Measurements from ENCODE around the gene DISP3.

Gene DISP3

DNA sequence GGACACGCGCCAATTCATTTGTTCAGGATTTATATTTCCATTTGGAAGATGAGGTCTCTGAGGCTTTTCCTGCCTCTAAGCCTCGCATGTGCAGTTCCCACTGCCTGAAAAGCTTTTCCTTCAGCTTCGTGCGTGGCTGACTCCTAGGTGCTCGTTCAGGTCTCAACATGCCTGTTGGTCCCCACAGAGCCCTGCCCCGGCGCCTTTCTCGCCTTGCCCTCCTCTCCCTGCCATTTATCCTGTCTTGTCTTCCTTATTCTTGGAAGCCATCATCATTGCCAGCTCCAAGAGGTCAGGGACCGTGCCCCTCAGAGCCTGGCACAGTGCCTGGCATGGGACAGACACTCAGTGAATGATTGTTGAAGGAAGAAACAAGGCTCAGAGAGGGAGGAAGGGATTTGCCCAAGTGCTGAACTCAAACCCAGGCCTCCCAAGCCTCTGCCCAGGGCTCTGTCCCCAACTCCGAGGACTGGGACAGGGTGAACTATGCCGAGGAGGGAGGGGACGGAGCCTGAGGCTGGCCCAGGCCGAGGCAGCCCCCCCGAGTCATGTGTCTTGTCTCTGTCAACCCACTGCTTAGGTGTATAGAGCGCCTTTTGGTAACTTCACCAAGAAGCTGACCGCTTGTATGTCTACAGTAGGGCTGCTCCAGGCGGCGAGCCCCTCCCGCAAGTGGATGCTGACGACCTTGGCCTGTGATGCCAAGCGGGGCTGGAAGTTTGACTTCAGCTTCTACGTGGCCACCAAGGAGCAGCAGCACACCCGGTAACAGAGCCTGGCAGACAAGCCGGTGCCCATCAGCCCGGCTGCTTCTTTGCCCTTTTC is 47.3 kb downstream of the DISP3 start:
- Histone ChIP-seq H3K4me2 (ENCODE audit: insufficient read depth, low read length, poor library complexity, severe bottlenecking) (no peak overlapping the region), H3K9ac (ENCODE audit: low read depth, low read length, poor library complexity) (no peak overlapping the region), H3K27me3 (ENCODE audit: control insufficient read depth in 3 of 3, insufficient read depth in 3 of 3, low read depth in 1 of 3, low read length in 3 of 3) (no peaks in the 10 kb centered on the region), H3K18ac (ENCODE audit: low read length) (no peak overlapping the region), H2BK5ac (ENCODE audit: low read length) (no peak overlapping the region), H2BK12ac (ENCODE audit: low read length) (no peak overlapping the region), H3K36me3 (replicated peaks in 1 of 2; ENCODE audit: control insufficient read depth in 2 of 2, insufficient read depth in 2 of 2, low read length in 2 of 2) (peaks cover 0 to 1% of the 10 kb centered on the region in 2 donors), H2AFZ (ENCODE audit: low read length) (no peak overlapping the region), H3K14ac (ENCODE audit: low read length) (no peak overlapping the region), H3K4me3 (ENCODE audit: low read length in 2 of 2) (no peak overlapping the region), H2AK5ac (ENCODE audit: low read depth, low read length) (peak overlapping the region; percentile 5), H2BK120ac (ENCODE audit: low read depth, low read length) (no peak overlapping the region), H3K27ac (replicated peaks; ENCODE audit: low read length) (no peak overlapping the region), H3K4ac (ENCODE audit: low read length) (peak overlapping the region; percentile 66), H3K23ac (ENCODE audit: low read depth, low read length, poor library complexity) (no peak overlapping the region), H3K4me1 (ENCODE audit: control insufficient read depth in 2 of 2, insufficient read depth in 1 of 2, low read depth in 1 of 2, low read length in 2 of 2) (peaks cover 0 to 2% of the 10 kb centered on the region in 2 donors), H3K9me3 (replicated peaks in 1 of 2; ENCODE audit: control insufficient read depth in 2 of 2, insufficient read depth in 1 of 2, low read depth in 1 of 2, low read length in 2 of 2) (no peaks in the 10 kb centered on the region), H4K91ac (ENCODE audit: low read depth, low read length, poor library complexity) (no peak overlapping the region), H3K79me1 (ENCODE audit: low read depth, low read length) (peaks cover 5% of the 10 kb centered on the region), H4K8ac (ENCODE audit: low read depth, low read length) (no peak overlapping the region), H2BK15ac (ENCODE audit: low read length) (peak overlapping the region; percentile 49)
- DNase-seq (ENCODE audit: low spot score), result no peak
- WGBS, 2 donors (ENCODE audit: extremely low coverage in 2 of 2, insufficient read length in 2 of 2, insufficient replicate concordance in 1 of 2), result no CpG with 5 or more reads among the region's 26 CpGs

DNA sequence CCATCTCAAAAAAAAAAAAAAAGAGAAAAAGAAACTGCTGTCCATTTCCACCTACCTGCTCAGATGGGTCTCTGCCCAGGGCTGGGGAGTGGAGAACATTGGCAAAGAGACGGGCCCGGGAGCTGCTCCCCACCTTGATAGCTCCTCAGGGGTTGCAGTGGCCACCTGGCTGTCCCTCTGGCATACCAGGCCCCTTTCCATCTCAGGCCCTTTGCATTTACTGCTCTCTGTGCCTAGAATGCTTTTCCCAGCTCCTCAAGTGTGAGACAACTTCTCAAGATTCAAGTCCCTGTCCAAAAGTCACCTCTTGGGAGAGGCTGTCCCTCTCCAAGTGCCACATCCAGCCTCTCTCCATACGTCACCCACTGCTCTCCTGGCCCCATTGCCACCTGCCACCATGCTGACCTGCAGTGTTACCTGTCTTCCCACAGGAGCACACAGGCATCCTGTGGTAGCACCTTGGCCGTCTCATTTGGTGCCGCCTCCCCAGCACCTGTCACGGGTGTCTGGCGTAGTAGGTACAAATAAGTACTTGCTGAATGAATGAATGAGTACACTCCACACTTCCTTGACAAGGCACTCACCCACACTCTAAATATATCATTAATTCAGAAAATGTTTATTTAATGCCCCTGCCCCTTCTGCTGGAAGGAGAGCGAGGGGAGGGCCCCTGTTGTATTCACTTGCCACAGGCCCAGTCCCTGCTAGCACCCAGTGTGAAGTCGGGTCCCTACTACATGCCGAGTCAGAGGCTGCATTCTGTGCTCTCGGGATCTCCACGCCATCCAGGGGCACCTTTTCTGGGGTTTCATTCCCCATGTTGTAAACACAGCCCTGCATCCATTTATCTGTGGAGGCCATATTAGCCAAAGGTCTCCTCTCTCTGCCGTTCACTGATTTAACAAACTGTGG is 48.8 kb downstream of the DISP3 start:
- H3K27ac ChIP-seq (replicated peaks; ENCODE audit: low read length), result no peak overlapping the region
- no peak overlapping the region for H3K4me3 ChIP-seq (ENCODE audit: low read length in 2 of 2)
- H3K9ac ChIP-seq (ENCODE audit: low read depth, low read length, poor library complexity), result no peak overlapping the region
- H3K4me2 ChIP-seq (ENCODE audit: insufficient read depth, low read length, poor library complexity, severe bottlenecking), result no peak overlapping the region
- no peak overlapping the region for H2AFZ ChIP-seq (ENCODE audit: low read length)
- H2BK15ac ChIP-seq (ENCODE audit: low read length), result no peak overlapping the region
- peaks cover 0 to 7% of the 10 kb centered on the region in 2 donors for H3K4me1 ChIP-seq (ENCODE audit: control insufficient read depth in 2 of 2, insufficient read depth in 1 of 2, low read depth in 1 of 2, low read length in 2 of 2)
- peaks cover 0 to 1% of the 10 kb centered on the region in 2 donors for H3K36me3 ChIP-seq (replicated peaks in 1 of 2; ENCODE audit: control insufficient read depth in 2 of 2, insufficient read depth in 2 of 2, low read length in 2 of 2)
- no CpG with 5 or more reads among the region's 13 CpGs for WGBS, 2 donors (ENCODE audit: extremely low coverage in 2 of 2, insufficient read length in 2 of 2, insufficient replicate concordance in 1 of 2)
- H3K27me3 ChIP-seq (ENCODE audit: control insufficient read depth in 3 of 3, insufficient read depth in 3 of 3, low read depth in 1 of 3, low read length in 3 of 3), result no peaks in the 10 kb centered on the region
- H2AK5ac ChIP-seq (ENCODE audit: low read depth, low read length), result no peak overlapping the region
- H3K23ac ChIP-seq (ENCODE audit: low read depth, low read length, poor library complexity), result no peak overlapping the region
- no peak overlapping the region for H3K4ac ChIP-seq (ENCODE audit: low read length)
- no peak for DNase-seq (ENCODE audit: low spot score)
- no peak overlapping the region for H3K14ac ChIP-seq (ENCODE audit: low read length)
- no peak overlapping the region for H2BK12ac ChIP-seq (ENCODE audit: low read length)
- no peak overlapping the region for H4K91ac ChIP-seq (ENCODE audit: low read depth, low read length, poor library complexity)
- H2BK5ac ChIP-seq (ENCODE audit: low read length), result no peak overlapping the region
- peak overlapping the region; percentile 31 for H3K18ac ChIP-seq (ENCODE audit: low read length)
- no peaks in the 10 kb centered on the region for H3K9me3 ChIP-seq (replicated peaks in 1 of 2; ENCODE audit: control insufficient read depth in 2 of 2, insufficient read depth in 1 of 2, low read depth in 1 of 2, low read length in 2 of 2)
- peaks cover 2% of the 10 kb centered on the region for H3K79me1 ChIP-seq (ENCODE audit: low read depth, low read length)
- H2BK120ac ChIP-seq (ENCODE audit: low read depth, low read length), result no peak overlapping the region
- no peak overlapping the region for H4K8ac ChIP-seq (ENCODE audit: low read depth, low read length)

DNA sequence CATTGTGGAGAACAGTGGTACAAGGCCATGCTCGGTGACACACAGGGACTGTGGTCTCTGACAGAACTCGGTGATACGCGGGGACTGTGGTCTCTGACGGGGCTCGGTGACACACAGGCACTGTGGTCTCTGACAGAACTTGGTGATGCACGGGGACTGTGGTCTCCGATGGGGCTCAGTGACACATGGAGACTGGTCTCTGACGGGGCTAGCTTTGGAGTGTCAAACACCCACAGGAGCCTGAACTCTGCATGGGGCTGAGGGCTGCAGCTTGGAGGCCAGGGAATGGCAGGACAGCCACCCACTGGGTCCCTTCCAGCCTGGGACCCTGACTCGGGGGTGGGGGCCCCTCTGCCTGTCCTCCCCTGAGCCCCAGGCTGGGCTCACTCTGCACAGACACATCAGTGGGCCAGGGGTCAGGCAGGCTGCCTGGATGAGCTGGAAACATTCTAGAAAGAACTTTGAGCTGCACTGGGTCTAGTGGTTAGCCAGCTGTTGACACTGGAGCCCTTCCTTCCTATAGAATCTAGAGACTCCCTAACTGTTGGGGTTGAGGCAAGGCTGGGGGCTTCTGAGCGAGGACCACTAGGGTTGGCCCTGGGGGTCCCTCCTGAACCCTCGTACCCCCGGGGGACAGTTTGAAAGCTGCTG is 49.8 kb downstream of the DISP3 start:
- Histone ChIP-seq H3K14ac (ENCODE audit: low read length) (no peak overlapping the region), H3K79me1 (ENCODE audit: low read depth, low read length) (peaks cover 2% of the 10 kb centered on the region), H3K23ac (ENCODE audit: low read depth, low read length, poor library complexity) (peak overlapping the region; percentile 20), H3K4me3 (ENCODE audit: low read length in 2 of 2) (no peak overlapping the region), H3K36me3 (replicated peaks in 1 of 2; ENCODE audit: control insufficient read depth in 2 of 2, insufficient read depth in 2 of 2, low read length in 2 of 2) (peaks cover 0 to 1% of the 10 kb centered on the region in 2 donors), H4K8ac (ENCODE audit: low read depth, low read length) (no peak overlapping the region), H2BK120ac (ENCODE audit: low read depth, low read length) (peak overlapping the region; percentile 31), H3K4ac (ENCODE audit: low read length) (peak overlapping the region; percentile 19), H4K91ac (ENCODE audit: low read depth, low read length, poor library complexity) (no peak overlapping the region), H2BK5ac (ENCODE audit: low read length) (no peak overlapping the region), H3K18ac (ENCODE audit: low read length) (peak overlapping the region; percentile 8), H3K4me1 (ENCODE audit: control insufficient read depth in 2 of 2, insufficient read depth in 1 of 2, low read depth in 1 of 2, low read length in 2 of 2) (peaks cover 0 to 7% of the 10 kb centered on the region in 2 donors), H3K9me3 (replicated peaks in 1 of 2; ENCODE audit: control insufficient read depth in 2 of 2, insufficient read depth in 1 of 2, low read depth in 1 of 2, low read length in 2 of 2) (no peaks in the 10 kb centered on the region), H2BK15ac (ENCODE audit: low read length) (peak overlapping the region; percentile 37), H2AFZ (ENCODE audit: low read length) (no peak overlapping the region), H3K9ac (ENCODE audit: low read depth, low read length, poor library complexity) (no peak overlapping the region), H3K27ac (replicated peaks; ENCODE audit: low read length) (no peak overlapping the region), H2AK5ac (ENCODE audit: low read depth, low read length) (peak overlapping the region; percentile 83), H3K27me3 (ENCODE audit: control insufficient read depth in 3 of 3, insufficient read depth in 3 of 3, low read depth in 1 of 3, low read length in 3 of 3) (no peaks in the 10 kb centered on the region), H2BK12ac (ENCODE audit: low read length) (no peak overlapping the region), H3K4me2 (ENCODE audit: insufficient read depth, low read length, poor library complexity, severe bottlenecking) (no peak overlapping the region)
- DNase-seq (ENCODE audit: low spot score), result no peak
- WGBS, 2 donors (ENCODE audit: extremely low coverage in 2 of 2, insufficient read length in 2 of 2, insufficient replicate concordance in 1 of 2), result no CpG with 5 or more reads among the region's 13 CpGs
